Umbilical cord (tissue), 2 donors: ENCODE measurements around the gene UNC5C. TPM values are rescaled to one million over a fixed set of nuclear protein-coding genes. Genes with fewer than 3 reads are reported as not detected.

Experiments
- DNase-seq: peaks from one replicate; pipeline ENCODE4 v3.0.0-alpha.2; 2015; ENCODE audit warnings: low spot score
- total RNA-seq: library from RNA; depleted of rRNA; stranded (reverse); fragments of >200 nt; gene quantifications from one replicate; pipeline ENCODE4 v1.2.3, GENCODE V29; 2014; ENCODE audit warnings: low replicate concordance; ENCODE audit not compliant: insufficient read depth

Gene UNC5C
- total RNA-seq, 1 donor from 2014 or later = 4.6 TPM

DNA sequence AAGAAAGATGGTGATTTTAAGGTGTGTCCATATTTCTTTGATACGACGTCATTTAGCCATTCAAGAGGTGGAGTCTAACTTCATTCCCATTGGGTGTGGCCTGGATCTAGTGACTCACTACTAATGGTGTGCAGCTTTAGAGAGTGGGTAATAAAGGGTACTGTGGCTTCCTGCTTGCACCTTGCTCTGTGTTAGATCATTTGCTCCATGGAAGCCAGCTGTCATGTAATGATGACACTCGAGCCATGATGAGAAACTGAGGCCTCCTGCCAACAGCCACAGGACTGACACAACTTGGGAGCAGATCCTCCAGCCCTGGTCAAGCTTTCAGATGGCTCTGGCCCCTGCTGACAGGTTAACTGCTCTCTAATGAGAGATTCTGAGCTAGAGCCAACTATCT lies 82.0 kb downstream of the UNC5C start:
- no peak for DNase-seq

DNA sequence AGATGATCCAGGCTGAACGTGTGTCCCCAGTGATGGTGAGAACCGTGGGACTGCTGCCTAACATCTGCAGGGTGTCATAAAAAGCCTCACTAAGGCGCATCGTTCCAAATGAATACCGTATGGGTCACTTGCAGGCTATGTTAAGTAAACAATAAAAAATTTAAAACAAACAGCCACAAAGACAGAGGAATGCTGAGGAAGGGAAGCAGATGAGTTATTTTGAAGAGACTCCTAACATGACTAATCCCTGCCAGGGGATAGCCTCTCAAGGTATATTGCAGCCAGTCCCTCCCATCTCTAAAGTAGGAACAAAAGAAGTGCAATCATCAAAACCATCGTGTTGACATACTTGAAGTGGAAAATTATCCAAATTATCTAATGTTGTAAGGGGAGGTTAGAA lies 83.8 kb downstream of the UNC5C start:
- DNase-seq = no peak

DNA sequence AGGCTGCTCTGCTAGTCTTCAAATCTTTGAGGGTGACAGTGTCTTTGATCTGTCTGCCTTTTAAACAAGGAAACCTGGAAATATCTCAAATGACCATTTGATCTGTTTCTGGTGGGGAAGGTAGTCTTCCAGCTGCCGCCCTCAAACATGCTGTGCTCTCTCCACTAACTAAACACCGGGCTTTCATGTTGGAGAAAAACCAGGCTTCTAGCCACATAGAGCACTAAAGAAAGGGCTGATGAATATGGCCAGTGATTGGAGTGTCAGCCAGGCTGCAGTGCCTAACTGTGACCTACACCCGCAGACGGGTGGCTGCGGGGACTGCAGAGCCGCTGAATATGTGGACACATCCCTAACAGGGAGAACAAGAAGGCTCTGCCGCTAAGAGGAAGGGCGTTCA lies 85.9 kb downstream of the UNC5C start:
- no peak for DNase-seq

DNA sequence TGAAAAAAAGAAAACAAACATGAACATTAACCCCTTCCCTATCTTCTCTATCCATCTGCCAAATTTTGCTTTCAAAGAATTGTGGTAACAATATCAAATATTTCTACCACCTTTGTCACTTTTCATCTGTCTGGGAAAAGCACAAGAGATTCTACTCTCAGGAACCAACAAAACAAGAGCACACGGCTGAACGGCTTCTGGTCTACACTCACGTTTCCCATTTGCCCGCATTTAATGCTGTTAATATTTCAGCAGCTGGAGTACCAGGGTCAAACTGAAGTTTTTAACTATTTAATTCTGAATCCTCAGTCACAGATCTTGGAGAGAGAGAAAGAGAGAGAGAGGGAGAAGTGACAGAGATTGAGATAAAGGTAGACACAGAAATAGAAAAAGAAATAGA lies 91.4 kb downstream of the UNC5C start:
- no peak for DNase-seq

DNA sequence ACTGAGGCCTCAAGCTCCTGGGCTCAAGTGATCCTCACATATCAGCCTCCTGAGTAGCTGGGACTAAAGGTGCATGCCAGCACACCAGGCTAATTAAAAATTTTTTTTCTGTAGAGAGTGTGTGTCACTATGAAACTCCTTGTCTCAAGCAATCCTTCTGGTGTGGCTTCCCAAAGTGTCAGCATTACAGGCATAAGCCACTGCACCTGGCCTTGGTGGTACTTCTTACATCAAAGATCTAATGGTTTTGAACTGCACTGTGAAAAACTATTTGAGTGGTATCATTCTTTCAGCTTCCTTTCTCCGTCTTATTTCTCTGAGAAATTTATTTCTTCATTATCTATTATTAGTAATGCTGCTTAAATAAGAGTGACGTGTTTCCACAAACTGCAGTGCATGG lies 98.5 kb downstream of the UNC5C start:
- no peak for DNase-seq

DNA sequence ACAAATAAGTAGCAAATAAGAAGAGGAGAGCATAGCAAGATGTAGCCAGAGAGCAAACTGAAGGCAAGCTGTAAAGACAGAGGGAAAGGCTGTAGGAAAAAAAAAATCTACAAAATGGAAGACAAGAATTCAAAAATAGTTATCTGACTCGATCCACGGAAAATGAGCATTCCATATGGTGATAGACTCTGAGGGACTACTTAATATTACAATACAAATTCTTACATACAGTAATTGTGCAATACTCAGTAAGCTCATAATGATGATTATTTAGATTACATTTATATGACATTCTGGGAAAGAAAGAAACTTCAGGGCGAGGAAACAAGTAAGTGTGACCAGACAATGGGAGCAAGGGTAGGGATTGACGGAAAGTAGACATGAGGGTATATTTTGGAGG lies 102.6 kb downstream of the UNC5C start:
- DNase-seq = no peak

DNA sequence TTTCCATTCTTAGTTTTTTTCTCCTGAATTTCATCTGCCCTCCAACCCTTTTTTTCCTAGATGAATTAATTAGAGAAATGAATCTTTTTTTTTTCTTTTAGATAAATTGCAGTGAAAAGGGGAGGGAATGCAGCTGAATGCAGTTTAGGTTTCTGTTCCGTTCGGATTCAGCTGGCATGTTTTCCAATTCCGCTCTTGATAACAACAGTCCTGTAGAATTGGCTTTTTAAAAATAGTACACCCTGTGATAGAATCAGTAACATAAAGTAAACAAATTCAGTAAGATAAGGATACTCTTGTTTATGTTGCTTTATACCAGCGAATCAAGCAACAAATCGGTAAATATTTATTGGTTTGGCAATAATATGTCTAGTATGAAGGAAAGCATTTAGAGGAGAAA lies 103.5 kb downstream of the UNC5C start:
- no peak for DNase-seq

DNA sequence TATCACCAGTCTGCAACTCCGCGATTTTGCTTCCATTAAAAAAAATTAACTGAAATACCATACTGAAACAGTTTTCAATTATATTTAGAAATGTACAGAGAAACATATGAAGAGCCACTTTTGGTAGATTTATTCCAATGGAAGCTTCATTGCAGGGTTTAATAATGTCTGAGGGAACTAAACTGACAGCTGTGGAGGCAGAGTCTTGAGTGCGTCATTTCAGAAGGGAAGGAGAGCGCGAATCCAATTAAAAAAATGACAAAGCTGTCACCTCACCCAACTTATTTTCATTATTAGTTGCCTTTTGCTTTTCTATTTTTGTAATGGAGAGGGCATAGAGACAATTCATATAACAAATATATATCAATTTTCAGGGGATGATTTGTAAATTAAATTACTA lies 104.0 kb downstream of the UNC5C start:
- no peak for DNase-seq

DNA sequence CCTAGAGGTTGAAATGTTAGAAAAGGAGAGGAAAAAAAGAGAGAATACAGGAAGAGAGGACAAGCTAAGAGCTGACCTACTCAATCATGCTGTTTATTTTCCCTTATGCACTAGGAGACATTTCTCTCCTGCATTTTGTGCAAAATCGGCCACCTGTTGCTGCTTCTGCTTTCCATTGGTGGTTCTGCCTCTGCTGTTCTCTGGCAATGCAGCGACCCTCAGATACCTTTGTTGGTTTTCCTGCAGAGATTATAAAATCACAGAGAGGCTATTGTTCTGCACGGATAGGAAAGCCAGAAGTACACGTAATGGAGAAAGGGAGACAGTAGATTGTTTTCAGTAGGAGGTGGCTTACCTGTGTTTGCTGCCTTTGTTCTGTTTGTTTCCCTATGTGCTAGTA lies 108.9 kb downstream of the UNC5C start:
- DNase-seq = no peak

DNA sequence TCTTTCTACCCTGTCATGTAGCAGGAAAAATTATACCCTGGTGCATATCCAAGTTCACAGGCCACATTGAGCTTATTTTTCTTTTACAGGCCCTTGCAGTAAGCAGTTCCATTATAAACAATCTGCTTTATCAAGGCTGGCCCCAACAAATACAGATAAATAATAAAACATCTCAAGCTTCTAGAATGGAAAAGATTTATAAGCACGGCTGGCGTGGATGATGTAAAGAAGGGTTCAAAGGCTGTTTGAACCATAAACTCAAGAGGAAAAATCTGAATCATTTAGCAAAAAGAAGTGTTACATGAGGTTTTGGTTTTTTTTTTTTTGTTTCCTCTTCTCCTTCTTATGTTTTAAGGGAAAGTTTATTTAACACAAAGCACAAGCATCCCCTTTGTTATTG lies 109.7 kb downstream of the UNC5C start:
- peak; percentile 61 for DNase-seq

DNA sequence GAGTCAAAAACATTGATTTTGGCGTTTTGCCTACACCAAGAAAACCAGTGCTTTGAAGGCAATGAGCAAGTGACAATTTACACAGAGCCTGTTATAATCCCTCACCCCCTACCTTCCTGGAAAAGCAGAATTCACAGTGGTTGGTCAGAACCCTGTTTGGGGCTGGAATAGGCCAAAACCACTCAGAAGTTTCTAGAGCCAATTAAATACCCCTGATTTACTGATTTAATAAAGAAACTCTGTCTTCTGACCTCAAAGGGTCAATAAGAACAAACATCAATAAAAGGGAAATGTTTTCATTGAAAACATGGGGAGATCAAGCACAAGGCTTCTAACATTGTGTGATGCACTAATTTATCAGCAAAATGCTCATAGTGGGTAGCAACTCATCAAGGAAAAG lies 116.3 kb downstream of the UNC5C start:
- DNase-seq = no peak

DNA sequence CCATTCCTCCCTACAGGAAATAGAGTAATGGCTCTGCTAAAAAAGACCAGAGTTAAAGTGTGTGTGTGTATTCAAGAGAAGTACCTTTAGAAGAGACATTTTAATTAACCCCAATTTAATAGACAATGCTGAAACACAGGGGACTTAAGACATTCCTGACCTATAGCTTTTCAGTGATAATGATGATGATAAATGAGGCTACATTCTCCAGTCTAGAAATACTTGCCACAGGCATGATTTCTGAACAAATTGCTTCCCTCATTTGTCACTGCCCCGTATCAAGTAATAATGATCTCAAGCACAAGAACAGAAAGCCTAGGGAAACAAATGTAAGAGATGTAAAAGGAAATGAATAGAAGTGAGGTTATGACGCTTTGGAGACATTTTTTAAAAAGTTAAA lies 117.1 kb downstream of the UNC5C start:
- DNase-seq = no peak

DNA sequence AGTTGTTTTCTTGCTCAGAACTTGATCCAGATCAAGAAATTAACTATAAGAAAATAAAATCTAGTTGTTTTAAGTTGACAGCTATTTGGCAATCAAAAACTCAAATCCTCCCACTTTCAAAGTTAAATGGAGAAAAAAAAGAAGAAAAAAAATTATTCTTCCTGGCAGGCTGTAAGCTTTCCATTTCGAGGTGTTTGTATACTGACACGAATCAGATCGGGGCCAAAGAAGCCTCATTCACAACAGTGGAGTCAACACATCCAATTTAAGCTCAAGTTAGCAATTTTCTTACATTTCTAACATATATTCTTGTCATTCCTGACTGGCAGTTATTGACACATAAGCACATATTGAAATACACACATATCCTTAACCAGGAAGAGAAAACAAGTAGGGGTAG lies 119.4 kb downstream of the UNC5C start:
- no peak for DNase-seq

DNA sequence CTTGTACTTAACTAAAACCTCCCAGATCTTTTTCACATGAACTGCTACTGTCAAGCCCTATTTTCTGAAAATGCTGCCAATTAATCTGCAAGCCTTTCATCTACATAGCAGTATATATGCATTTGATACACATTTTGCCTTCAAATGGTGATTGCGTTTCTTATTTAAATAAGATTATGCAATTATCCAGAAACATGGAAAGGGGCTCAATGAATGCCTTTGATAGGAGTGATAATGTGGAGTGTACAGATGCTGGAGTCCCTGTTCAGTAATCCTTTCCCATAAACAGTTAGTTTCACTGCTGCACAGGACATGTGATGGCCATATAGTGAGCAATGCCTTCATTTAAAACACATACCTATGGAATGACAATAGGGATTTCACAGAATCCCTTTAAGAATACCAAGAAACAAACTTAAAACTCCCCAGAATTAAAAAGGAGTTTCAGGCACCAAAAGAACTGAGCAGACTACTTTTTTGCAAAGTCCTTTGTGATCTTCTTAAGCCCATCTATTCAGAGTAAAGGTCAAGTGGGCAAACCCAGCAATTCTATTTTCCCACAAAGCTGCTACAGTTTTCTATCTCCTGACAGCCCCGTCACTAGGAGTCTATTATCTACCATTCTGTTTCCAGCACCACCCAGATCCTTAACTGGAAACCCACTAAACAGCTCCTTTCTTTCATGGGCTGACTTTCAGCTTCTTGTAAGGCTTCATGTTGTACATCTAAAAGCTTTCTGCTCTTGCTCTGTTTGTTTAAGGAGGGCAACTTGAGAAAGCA lies 120.3 kb downstream of the UNC5C start:
- DNase-seq = peak; percentile 87

DNA sequence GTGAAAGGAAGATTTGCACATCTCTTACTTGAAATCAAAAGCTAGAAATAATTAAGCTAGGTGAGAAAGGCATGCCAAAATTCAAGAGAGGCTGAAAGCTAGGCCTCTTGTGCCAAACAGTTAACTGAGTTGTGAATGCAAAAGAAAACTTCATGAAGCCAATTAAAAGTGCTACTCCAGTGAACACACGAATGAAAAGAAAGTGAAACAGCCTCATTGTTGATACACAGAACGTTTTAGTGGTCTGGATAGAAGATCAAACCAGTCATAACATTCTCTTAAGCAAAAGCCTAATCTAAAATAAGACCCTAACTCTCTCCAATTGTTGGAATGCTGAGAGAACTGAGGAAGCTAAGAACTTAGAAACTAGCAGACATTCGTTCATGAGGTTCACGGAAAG lies 122.3 kb downstream of the UNC5C start:
- DNase-seq = no peak

DNA sequence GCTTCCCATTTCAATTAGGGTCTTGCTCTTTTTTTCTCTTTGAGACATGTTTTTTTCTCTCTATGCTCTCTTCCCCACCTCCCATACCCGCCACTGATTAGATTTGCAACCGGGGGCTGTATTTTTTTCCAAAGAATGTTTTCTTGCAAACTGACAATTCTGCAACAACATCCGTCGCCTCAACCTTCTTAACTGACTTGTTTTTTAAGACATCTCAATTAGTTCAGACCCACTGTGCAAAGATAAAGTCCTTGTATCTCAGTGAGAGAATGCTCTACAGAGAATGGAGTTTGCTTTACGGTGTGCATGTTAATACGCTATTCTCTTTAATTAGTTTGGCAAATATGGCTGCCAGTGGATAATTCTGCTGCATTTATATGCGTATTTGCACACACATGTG lies 126.3 kb downstream of the UNC5C start:
- no peak for DNase-seq

DNA sequence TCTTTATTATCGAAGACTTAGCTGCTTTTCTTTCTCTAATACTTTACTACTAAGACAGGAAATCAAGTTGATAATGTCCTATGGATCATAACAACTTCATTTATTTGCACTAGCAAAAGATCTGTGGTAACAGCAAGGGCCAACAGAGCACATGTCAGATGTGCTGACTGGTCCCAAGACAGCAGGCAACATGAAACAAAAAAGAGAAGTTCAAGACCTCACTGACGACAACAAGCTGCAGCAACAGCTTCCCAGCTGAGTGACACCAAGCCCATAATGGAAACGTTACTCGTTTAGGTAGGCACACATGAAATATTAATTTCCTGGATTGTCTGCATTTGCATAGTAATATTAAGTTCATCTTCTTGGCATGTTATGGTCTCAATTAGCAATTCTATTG lies 126.9 kb downstream of the UNC5C start:
- DNase-seq = no peak

DNA sequence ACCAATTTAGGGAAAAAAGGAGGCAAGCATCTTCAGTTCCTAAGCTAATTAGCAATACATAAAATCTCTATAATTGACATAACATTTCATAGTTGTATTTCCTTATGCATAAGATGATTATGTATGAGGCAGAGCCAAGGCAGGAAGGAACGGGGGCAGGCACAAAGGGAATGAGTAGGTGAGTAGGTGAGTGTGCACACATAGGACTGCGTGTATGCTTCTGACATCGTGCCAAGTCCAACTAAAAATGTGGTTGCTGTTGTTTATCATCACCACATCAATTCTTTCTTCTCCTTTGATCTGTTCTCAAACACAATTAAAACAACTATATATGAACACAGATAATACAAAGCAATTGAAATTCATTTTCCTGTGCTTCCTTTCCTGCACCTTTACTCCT lies 131.2 kb downstream of the UNC5C start:
- DNase-seq = no peak

DNA sequence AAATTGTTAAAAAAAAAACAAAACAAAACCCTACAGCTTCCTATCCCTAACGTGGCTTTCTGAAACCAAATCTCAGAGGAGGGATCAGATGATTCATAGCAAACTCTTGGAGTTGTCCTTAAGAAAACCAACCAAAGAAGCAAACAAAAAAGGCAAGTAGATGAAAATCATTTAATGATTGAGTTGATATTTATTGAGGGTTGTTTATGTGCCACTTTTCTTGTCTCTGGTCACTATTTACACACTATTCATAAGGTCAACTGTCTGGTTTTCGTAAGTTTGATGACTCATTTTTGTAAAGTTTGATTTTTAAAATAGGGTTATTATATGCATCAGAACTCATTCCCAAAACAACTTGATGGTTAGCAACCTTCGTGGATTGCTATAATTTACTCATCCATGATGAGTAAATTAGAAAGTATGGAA lies 133.4 kb downstream of the UNC5C start:
- DNase-seq = peak; percentile 62

DNA sequence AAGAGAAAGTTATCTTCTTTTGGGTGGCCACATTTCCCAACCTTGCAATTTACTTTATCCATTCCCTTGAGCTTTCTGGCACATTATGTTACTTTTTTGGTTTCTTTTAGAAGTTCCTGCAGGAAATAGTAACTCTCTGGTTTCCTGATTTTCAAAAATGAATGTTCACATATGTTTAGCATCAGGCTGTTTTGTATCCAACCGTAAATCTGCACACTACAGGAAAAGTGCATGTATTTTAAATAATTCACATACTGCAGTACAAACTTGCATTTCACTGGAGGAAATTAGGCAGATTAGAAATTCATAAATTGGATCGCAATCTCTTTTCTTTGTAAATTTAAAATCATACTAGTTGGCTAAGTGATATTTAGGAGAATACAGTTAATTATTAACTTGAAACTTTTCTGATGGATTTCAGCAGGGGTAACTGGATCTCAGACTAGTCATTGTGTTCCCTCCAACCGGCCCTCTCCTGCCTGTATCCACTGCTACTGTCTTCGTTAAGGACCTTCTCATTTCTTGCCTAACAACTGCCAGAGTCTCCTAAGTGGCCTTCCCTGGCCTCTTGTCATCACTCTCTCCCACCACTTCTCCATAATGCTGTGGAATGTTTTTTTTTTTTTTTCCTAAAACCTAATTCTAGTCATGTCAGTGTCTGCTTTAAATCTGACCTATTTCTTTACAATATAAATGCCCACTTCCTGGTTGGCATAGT lies 137.2 kb downstream of the UNC5C start:
- peak; percentile 45 for DNase-seq

DNA sequence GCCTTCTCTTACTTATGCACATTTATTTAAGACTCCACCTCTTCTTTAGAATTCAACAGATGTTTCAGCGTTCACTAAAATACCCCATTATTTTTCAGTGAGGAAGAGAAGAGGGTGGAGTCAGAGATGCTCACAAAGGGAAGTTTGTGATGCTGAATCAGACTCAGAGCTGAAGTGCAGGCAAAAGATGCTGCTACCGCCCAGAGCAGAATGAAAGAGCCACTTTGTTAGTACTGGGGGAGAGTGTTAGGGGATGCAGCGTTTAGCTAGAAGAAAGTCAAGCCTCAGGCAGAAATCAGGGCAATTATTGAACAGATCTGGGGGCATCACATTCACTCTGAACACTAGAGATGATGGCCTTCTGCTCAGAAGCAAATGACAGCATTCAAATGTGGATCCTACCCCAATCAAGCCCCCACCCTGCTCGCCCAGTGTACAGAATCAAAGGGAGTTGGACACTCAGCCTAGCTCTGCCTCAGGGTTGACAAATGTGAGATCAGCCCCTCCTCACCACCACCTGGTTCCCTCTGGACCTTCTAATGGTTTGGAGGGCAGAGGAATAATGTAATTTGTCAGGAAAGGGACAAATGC lies 138.3 kb downstream of the UNC5C start:
- DNase-seq = no peak

DNA sequence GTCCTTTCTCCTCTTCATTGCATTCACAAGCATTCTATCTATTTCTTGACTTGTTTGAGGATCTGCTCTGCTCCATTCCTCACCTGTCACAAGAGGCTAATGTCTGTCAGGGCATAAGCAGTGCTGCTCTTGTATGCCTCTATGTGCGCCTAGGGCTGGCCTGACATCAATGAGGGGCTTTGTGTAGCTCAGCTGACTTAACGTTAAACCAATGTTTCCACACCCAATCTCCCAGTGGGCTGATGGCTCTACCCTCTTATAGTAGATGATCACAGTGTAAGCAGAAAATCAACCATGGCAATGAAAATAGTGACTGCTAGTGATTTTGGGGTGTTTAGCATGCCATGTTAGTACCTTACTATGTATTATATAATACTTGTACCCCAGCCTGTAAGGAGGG lies 139.0 kb downstream of the UNC5C start:
- DNase-seq = no peak

DNA sequence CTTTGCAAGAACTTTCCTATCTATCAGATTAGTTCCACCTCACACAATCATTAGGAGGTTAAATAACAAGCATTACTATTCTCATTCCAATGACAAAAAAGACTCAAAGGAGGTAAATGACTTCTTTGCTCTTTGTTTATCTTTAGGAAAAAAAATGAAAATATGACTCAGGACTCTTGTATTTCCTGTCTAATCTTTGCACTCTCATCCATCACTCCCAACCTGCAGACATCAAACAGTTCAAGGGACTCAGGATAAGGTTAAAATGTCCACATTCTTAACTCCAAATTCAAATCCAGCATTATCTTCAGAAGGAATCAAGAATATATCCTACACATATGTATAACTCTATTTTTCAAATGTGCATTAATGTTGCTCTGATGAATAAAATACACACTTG lies 139.6 kb downstream of the UNC5C start:
- peak; percentile 15 for DNase-seq
